ENCODE measurements around the gene TMBIM6.
A peak's percentile ranks its signal among the peaks of the same experiment; 100 is the strongest.
"Not testable (repeated sequence)": the region's sequence is repeated elsewhere in the genome, so short reads cannot be mapped to it uniquely, and the experiment has no call there.

The TMBIM6 gene

GRCh38 chr12:49780914-49781313, 39.6 kb downstream of the TMBIM6 start:
- not testable (repeated sequence) for H4K91ac ChIP-seq (ENCODE audit: low read depth, low read length); H2BK120ac ChIP-seq (ENCODE audit: insufficient read depth, low read length, poor library complexity); DNase-seq; H4K8ac ChIP-seq (ENCODE audit: low read depth, low read length); H3K4me3 ChIP-seq (ENCODE audit: low read depth, low read length); H3K79me2 ChIP-seq (ENCODE audit: control insufficient read depth, insufficient read depth, low read length, poor library complexity); H3K4me2 ChIP-seq (ENCODE audit: low read length); H3K18ac ChIP-seq (ENCODE audit: low read length); H2BK12ac ChIP-seq (ENCODE audit: low read length); H3K9me3 ChIP-seq (ENCODE audit: insufficient read depth, low read depth, low read length); H2AFZ ChIP-seq (ENCODE audit: insufficient read depth, low read length, poor library complexity); H3K36me3 ChIP-seq (ENCODE audit: control insufficient read depth in 1 of 2, insufficient read depth in 2 of 2, low read length in 2 of 2); H3K27me3 ChIP-seq (ENCODE audit: insufficient read depth, low read length); H3K79me1 ChIP-seq (ENCODE audit: low read length); H2AK5ac ChIP-seq (ENCODE audit: low read length); H4K12ac ChIP-seq (ENCODE audit: low read depth, low read length); H3K9ac ChIP-seq (ENCODE audit: low read length); H3K14ac ChIP-seq (ENCODE audit: low read length); H3K4me1 ChIP-seq (ENCODE audit: control insufficient read depth in 1 of 2, insufficient read depth in 2 of 2, low read length in 2 of 2); H2BK5ac ChIP-seq (ENCODE audit: low read depth, low read length, poor library complexity); H3K27ac ChIP-seq (ENCODE audit: low read depth, low read length); H3K23ac ChIP-seq (ENCODE audit: low read length); H3K4ac ChIP-seq (ENCODE audit: low read depth, low read length)
- no CpG with 5 or more reads among the region's 6 CpGs for WGBS (ENCODE audit: extremely low coverage, insufficient coverage, insufficient read length)

GRCh38 chr12:49783917-49784676, 42.7 kb downstream of the TMBIM6 start:
- Histone ChIP-seq H3K4ac (ENCODE audit: low read depth, low read length) (no peak overlapping the region), H3K14ac (ENCODE audit: low read length) (no peak overlapping the region), H2BK5ac (ENCODE audit: low read depth, low read length, poor library complexity) (no peak overlapping the region), H2AFZ (ENCODE audit: insufficient read depth, low read length, poor library complexity) (no peak overlapping the region), H2BK12ac (ENCODE audit: low read length) (no peak overlapping the region), H3K23ac (ENCODE audit: low read length) (no peak overlapping the region), H3K36me3 (ENCODE audit: control insufficient read depth in 1 of 2, insufficient read depth in 2 of 2, low read length in 2 of 2) (no peaks in the 10 kb centered on the region), H3K27me3 (ENCODE audit: insufficient read depth, low read length) (no peaks in the 10 kb centered on the region), H4K91ac (ENCODE audit: low read depth, low read length) (no peak overlapping the region), H2AK5ac (ENCODE audit: low read length) (no peak overlapping the region), H3K4me2 (ENCODE audit: low read length) (no peak overlapping the region), H3K79me1 (ENCODE audit: low read length) (no peaks in the 10 kb centered on the region), H2BK120ac (ENCODE audit: insufficient read depth, low read length, poor library complexity) (no peak overlapping the region), H3K9me3 (ENCODE audit: insufficient read depth, low read depth, low read length) (no peaks in the 10 kb centered on the region), H3K79me2 (ENCODE audit: control insufficient read depth, insufficient read depth, low read length, poor library complexity) (no peaks in the 10 kb centered on the region), H4K12ac (ENCODE audit: low read depth, low read length) (no peak overlapping the region), H4K8ac (ENCODE audit: low read depth, low read length) (no peak overlapping the region), H3K27ac (ENCODE audit: low read depth, low read length) (no peak overlapping the region), H3K9ac (ENCODE audit: low read length) (no peak overlapping the region), H3K18ac (ENCODE audit: low read length) (no peak overlapping the region), H3K4me3 (ENCODE audit: low read depth, low read length) (no peak overlapping the region), H3K4me1 (ENCODE audit: control insufficient read depth in 1 of 2, insufficient read depth in 2 of 2, low read length in 2 of 2) (no peaks in the 10 kb centered on the region)
- no CpG with 5 or more reads among the region's 7 CpGs for WGBS (ENCODE audit: extremely low coverage, insufficient coverage, insufficient read length)
- DNase-seq = peak in 1 of 2 donors; percentile 28

- Histone ChIP-seq H2BK120ac (ENCODE audit: insufficient read depth, low read length, poor library complexity) (no peak overlapping the region), H3K27me3 (ENCODE audit: insufficient read depth, low read length) (no peaks in the 10 kb centered on the region), H3K23ac (ENCODE audit: low read length) (no peak overlapping the region), H2BK12ac (ENCODE audit: low read length) (no peak overlapping the region), H3K4me3 (ENCODE audit: low read depth, low read length) (no peak overlapping the region), H3K18ac (ENCODE audit: low read length) (no peak overlapping the region), H4K12ac (ENCODE audit: low read depth, low read length) (no peak overlapping the region), H3K4ac (ENCODE audit: low read depth, low read length) (no peak overlapping the region), H3K79me2 (ENCODE audit: control insufficient read depth, insufficient read depth, low read length, poor library complexity) (no peaks in the 10 kb centered on the region), H2AK5ac (ENCODE audit: low read length) (no peak overlapping the region), H4K91ac (ENCODE audit: low read depth, low read length) (no peak overlapping the region), H3K36me3 (ENCODE audit: control insufficient read depth in 1 of 2, insufficient read depth in 2 of 2, low read length in 2 of 2) (no peaks in the 10 kb centered on the region), H4K8ac (ENCODE audit: low read depth, low read length) (no peak overlapping the region), H2BK5ac (ENCODE audit: low read depth, low read length, poor library complexity) (no peak overlapping the region), H3K9me3 (ENCODE audit: insufficient read depth, low read depth, low read length) (no peaks in the 10 kb centered on the region), H3K14ac (ENCODE audit: low read length) (no peak overlapping the region), H2AFZ (ENCODE audit: insufficient read depth, low read length, poor library complexity) (no peak overlapping the region), H3K4me2 (ENCODE audit: low read length) (no peak overlapping the region), H3K4me1 (ENCODE audit: control insufficient read depth in 1 of 2, insufficient read depth in 2 of 2, low read length in 2 of 2) (no peaks in the 10 kb centered on the region), H3K79me1 (ENCODE audit: low read length) (no peaks in the 10 kb centered on the region), H3K27ac (ENCODE audit: low read depth, low read length) (no peak overlapping the region), H3K9ac (ENCODE audit: low read length) (no peak overlapping the region)
- DNase-seq = peak in 1 of 2 donors; percentile 43
- no CpG with 5 or more reads among the region's 4 CpGs for WGBS (ENCODE audit: extremely low coverage, insufficient coverage, insufficient read length)
Measured at GRCh38 chr12:49784756-49785409, 43.5 kb downstream of the TMBIM6 start.

GRCh38 chr12:49787672-49788071, 46.3 kb downstream of the TMBIM6 start:
- DNase-seq = no peak
- H3K79me2 ChIP-seq (ENCODE audit: control insufficient read depth, insufficient read depth, low read length, poor library complexity) = no peaks in the 10 kb centered on the region
- no peak overlapping the region for H4K12ac ChIP-seq (ENCODE audit: low read depth, low read length)
- H2BK12ac ChIP-seq (ENCODE audit: low read length) = no peak overlapping the region
- no peak overlapping the region for H3K14ac ChIP-seq (ENCODE audit: low read length)
- H3K27ac ChIP-seq (ENCODE audit: low read depth, low read length) = no peak overlapping the region
- no peak overlapping the region for H3K4me3 ChIP-seq (ENCODE audit: low read depth, low read length)
- H3K27me3 ChIP-seq (ENCODE audit: insufficient read depth, low read length) = no peaks in the 10 kb centered on the region
- WGBS (ENCODE audit: extremely low coverage, insufficient coverage, insufficient read length) = no CpG with 5 or more reads among the region's 2 CpGs
- H3K36me3 ChIP-seq (ENCODE audit: control insufficient read depth in 1 of 2, insufficient read depth in 2 of 2, low read length in 2 of 2) = peaks cover 14 to 15% of the 10 kb centered on the region in 2 experiments
- no peak overlapping the region for H2AK5ac ChIP-seq (ENCODE audit: low read length)
- no peak overlapping the region for H3K9ac ChIP-seq (ENCODE audit: low read length)
- H2AFZ ChIP-seq (ENCODE audit: insufficient read depth, low read length, poor library complexity) = no peak overlapping the region
- no peak overlapping the region for H2BK5ac ChIP-seq (ENCODE audit: low read depth, low read length, poor library complexity)
- no peak overlapping the region for H3K18ac ChIP-seq (ENCODE audit: low read length)
- H3K4me1 ChIP-seq (ENCODE audit: control insufficient read depth in 1 of 2, insufficient read depth in 2 of 2, low read length in 2 of 2) = no peaks in the 10 kb centered on the region
- H3K79me1 ChIP-seq (ENCODE audit: low read length) = no peaks in the 10 kb centered on the region
- no peak overlapping the region for H3K23ac ChIP-seq (ENCODE audit: low read length)
- no peak overlapping the region for H4K8ac ChIP-seq (ENCODE audit: low read depth, low read length)
- no peak overlapping the region for H3K4ac ChIP-seq (ENCODE audit: low read depth, low read length)
- H2BK120ac ChIP-seq (ENCODE audit: insufficient read depth, low read length, poor library complexity) = no peak overlapping the region
- H3K9me3 ChIP-seq (ENCODE audit: insufficient read depth, low read depth, low read length) = no peaks in the 10 kb centered on the region
- H3K4me2 ChIP-seq (ENCODE audit: low read length) = no peak overlapping the region
- H4K91ac ChIP-seq (ENCODE audit: low read depth, low read length) = no peak overlapping the region

Data from trophoblast cell (in vitro differentiated cells and primary cell).